Adrenal gland (tissue), 5 donors: Measurements from ENCODE around the gene TMEM145.

Experiments used
- POLR2A ChIP-seq, 2 donors: fragments of 450-650 bp; IDR thresholded peaks; one replicate each; pipeline ENCODE4 v1.6.1; 2017; ENCODE audit warnings: antibody characterized with exemption in 2 of 2, mild to moderate bottlenecking in 2 of 2, moderate library complexity in 1 of 2
- TF ChIP-seq, protein P1 (sequence below), 6 experiments: fragments of 450-650 bp in 4 of 6; fragments of 200-600 bp in 2 of 6; sonication (generic) in 1 of 6; IDR thresholded peaks; 1 replicate in 5 of 6; 2 replicates in 1 of 6; pipeline versions ENCODE4 v1.5.1 to v1.8.0; 2016 to 2021; ENCODE audit warnings: antibody characterized with exemption in 6 of 6, mild to moderate bottlenecking in 2 of 6, moderate library complexity in 1 of 6
- donor health status: DM: no; HTN: no; CAD: no.

DNA sequence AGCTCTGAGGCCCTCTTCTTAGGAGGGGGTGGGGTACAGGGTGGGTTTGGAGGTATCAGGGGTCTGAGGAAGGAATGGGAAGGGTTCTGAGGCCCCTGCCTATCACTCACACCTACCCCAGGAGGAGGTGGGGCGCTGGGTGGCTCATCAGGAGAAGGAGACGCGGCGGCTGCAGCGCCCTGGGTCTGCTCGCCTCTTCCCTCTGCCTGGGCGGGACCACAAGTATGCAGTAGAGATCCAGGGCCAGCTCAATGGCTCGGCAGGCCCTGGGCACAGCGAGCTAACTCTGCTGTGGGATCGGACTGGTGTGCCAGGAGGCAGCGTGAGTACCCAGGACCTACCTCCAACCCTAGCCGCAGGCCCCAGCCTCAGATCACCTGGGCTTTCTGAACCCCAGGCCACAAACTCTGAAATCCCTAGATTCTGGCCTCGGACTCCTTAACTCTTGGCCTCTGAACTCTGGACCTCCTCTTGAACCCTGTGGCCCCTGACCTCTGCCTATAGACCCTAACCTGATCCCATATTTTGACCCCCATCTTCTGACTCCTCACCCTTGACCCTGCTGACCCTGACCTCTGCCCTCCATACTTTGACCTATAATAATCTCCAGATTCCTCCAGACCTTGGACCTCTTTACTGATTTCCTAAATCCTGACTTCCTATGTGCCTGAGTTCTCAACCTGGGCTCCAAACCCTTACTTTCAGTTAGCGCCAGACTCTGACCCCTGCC is 36.4 kb downstream of the TMEM145 start:
- TF ChIP-seq, protein P1, sequence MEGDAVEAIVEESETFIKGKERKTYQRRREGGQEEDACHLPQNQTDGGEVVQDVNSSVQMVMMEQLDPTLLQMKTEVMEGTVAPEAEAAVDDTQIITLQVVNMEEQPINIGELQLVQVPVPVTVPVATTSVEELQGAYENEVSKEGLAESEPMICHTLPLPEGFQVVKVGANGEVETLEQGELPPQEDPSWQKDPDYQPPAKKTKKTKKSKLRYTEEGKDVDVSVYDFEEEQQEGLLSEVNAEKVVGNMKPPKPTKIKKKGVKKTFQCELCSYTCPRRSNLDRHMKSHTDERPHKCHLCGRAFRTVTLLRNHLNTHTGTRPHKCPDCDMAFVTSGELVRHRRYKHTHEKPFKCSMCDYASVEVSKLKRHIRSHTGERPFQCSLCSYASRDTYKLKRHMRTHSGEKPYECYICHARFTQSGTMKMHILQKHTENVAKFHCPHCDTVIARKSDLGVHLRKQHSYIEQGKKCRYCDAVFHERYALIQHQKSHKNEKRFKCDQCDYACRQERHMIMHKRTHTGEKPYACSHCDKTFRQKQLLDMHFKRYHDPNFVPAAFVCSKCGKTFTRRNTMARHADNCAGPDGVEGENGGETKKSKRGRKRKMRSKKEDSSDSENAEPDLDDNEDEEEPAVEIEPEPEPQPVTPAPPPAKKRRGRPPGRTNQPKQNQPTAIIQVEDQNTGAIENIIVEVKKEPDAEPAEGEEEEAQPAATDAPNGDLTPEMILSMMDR (IDR thresholded peaks at IDR 0.05) = no peak
- TF ChIP-seq POLR2A (IDR thresholded peaks at IDR 0.05) = no peak
